ENCODE data around the gene MTUS2.

Gene MTUS2

DNA sequence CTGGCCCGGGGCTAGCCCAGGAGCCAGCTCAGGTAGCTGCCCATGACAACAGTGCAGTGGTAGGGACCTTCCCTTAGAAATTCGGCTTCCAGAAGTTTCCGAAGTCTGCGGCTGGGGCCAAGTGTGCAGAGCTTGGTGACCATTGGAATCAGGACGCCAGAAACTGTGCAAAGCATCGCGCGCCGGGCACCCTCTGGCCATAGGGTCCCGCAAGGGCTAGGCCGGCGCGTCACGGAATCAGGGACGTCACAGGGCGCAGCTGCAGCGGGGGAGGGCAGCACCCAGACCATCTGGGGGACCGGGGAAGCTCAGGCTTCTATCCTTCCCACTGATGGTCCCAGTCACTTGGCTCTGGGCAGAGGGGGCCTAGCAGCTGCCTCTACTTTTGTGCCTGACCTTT is 219.1 kb downstream of the MTUS2 start:
- DNase-seq: no peak

GRCh38 chr13:29046588-29046987 is 226.4 kb downstream of the MTUS2 start:
- no peak for DNase-seq

- DNase-seq: no peak
These were observed 229.4 kb downstream of the MTUS2 start for GRCh38 chr13:29049524-29049923.

- DNase-seq: no peak
These were observed 230.6 kb downstream of the MTUS2 start for GRCh38 chr13:29050719-29051118.

GRCh38 chr13:29059800-29060199 is 239.7 kb downstream of the MTUS2 start:
- no peak for DNase-seq

DNA sequence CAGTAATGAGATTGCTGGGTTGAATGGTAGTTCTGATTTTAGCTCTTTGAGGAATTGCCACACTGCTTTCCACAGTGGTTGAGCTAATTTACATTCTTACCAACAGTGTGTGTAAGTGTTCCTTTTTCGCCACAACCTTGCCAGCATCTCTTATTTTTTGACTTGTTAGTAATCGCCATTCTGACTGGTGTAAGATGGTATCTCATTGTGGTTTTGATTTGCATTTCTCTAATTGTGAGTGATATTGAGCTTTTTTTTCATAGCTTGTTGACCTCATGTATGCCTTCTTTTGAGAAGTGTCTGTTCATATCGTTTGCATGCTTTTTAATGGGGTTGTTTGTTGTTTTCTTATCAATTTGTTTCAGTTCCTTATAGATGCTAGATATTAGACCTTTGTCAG is 245.0 kb downstream of the MTUS2 start:
- no peak for DNase-seq

GRCh38 chr13:29067306-29067945 is 247.3 kb downstream of the MTUS2 start:
- no peak for DNase-seq

GRCh38 chr13:29073755-29074154 is 253.6 kb downstream of the MTUS2 start:
- no peak for DNase-seq

DNA sequence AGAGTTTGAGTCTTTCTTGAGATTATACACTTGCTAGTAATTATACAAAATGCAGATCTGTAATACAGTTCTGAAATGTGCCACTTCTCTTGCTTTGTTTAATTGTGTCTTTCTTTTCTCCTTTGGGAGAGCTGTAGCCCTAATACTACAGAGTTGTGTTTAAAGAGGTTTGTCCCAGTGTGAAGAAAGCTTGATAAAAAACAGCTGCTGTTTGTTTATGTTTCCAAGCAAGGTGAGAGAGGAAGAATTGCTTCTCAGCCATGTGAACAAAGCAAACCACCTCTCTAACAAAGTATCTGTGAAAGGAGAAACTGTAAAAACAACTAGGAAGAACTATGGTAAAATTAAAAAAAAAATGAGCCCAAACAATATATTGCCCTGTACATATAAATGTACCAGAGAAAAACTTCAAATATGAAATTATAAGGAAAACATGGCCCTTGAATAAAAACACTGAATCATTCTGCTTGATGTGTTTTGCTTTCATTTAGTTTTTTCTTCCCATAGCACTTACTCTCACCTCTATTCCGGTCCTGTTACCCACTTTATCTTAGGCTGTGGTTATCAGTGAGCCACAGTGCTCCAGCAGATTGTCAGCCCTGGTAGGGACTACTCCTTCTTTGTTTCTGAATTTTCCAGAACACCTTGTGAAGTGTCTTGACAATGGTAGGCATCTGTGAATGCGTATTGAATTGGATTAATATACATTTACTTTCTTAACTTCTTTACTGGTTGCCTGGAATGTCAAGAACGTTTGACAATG is 257.1 kb downstream of the MTUS2 start:
- DNase-seq: no peak

GRCh38 chr13:29081036-29081435 is 260.9 kb downstream of the MTUS2 start:
- peak; percentile 33 for DNase-seq

DNA sequence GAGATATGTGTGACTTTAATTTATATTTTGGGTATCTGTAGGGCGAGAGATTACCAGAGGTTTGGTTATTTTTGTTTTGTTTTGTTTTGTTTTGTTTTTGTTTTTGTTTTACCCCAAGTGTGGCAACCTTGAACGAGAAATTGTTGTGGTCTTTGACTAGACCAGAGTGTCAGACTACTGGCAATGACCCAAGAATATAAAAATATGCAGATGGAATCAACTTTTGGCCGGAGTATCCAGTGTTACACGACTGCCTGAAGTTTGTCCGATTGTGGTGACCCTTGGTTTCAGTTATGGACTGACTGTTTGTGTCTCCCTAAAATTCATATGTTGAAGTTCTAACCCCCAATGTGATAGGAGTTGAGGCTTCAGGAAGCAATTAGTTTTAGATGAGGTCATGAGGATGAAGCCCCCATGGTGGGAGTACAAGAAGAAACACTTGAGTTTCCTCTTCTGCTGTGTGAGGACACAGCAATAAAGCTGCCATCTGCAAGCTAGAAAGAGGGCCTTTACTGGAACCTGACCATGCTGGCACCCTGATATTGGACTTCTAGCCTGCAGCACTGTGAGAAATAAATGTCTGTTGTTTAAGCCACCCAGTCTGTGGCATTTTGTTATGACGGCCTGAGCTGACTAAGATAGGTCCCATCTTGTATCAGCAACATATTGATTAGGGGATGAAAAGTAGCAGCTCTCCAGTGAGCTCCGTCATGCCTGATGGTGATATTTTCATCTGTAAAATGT is 261.7 kb downstream of the MTUS2 start:
- DNase-seq: no peak

GRCh38 chr13:29099781-29100406 is 279.8 kb downstream of the MTUS2 start:
- DNase-seq: no peak

GRCh38 chr13:29100758-29101157 is 280.6 kb downstream of the MTUS2 start:
- DNase-seq: no peak

GRCh38 chr13:29101409-29101808 is 281.3 kb downstream of the MTUS2 start:
- DNase-seq: no peak

DNA sequence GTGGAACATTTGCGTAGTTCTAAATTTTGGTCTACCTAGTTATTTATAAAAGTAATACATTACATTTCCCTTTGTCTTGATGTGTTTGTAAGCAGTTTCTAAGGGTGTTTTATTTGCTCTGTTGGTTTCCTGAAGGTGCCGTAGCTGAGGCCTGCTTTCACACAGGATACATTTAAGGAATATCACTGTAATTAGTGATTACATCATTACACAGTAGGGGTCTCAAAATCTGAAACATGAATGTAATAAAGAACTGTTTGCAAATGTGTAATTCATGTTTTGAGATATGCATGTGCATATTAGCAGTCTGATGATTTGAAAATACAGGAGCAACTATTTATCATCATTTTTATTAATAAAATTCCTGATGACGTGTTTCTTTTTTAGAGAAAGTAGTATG is 281.8 kb downstream of the MTUS2 start:
- no peak for DNase-seq

GRCh38 chr13:29103065-29103800 is 283.1 kb downstream of the MTUS2 start:
- no peak for DNase-seq

DNA sequence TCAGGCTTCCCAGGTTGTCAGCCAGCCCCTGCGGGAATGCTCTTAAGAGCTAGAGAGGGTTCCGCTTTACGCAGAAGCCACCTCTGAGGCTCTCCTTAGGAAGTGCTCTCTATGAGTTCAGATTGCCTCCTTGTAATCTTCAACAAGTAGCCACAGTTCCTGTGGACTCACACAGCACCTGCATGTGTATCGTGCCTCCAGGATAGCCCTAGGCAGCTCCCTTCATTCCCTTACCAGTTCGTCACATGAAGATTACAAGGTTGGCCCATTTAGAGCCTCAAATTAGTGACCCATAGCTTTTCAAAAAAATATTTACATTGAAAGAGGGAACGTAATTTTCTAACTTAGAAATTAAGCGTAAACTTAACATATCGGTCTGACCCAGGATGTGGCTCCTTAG is 284.3 kb downstream of the MTUS2 start:
- no peak for DNase-seq

DNA sequence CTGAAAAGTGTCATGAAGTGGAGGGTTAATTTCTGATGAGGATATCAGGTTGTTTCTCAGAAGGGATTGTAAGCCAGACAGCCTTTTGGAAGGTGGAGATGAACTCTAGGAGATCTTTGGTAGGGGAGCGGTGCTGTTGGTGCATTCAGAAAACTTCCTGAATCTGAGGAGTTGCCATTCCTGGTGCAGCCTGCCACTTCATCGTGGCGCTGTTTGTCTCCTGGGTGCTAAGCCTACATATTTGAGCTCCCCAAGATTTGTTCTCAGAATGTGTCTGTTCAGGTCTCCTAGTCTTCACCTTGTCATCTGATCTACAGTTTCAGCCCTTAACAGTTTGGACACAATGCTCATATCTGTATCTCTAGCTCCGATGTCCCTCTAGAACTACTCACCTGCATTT is 285.6 kb downstream of the MTUS2 start:
- no peak for DNase-seq

- DNase-seq: no peak
These were observed 286.5 kb downstream of the MTUS2 start for GRCh38 chr13:29106651-29107050.

DNA sequence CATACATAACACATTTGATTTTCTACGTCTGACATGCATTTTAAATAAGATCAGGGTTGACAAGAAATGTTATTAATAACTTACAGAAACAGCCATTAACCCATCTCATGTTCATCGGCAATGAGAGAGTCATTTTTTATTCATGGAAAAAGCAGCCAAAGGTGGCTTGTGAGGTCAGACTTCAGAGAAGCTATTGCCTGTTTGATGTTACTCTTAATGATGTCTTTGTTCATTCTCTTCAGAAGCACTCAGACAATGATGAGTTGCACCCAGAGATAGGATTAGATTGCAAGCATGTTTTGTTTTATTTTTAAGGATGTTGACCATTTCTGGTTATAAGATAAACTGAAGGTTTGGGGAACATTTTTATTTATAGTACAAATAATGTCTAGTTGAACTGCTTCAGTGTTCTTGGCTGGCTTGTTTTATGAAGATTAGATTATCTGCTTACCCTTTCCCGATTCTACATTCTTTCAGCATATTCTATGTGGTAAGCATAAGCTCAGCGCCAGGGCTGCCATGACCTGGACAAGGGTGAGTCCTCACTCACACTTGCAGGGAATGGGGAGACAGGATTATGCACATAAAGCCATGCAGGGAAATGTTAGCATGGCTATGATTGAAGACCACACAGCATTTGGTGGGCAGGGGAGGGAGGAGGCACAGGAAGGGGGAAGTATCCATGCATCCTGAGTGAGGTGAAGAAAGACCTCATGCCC is 288.1 kb downstream of the MTUS2 start:
- DNase-seq: no peak

DNA sequence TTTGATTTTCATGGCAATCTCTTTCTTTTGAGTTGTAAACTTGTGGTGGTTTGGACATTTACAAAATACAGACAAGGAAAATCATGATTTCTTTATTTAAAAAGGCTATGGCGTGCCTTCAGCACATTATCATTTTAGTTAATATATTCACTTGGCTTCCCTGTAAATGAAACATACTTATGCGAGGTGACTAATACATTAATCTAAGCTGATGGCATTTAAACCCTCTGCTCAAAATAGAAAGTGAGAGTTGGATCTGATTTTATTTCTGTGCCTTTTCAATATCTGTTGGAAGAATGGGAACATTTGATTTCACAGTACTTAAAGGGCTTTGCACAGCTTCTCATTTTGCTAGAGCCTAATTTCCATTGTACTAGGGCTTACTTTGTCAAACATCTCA is 289.8 kb downstream of the MTUS2 start:
- DNase-seq: no peak

DNA sequence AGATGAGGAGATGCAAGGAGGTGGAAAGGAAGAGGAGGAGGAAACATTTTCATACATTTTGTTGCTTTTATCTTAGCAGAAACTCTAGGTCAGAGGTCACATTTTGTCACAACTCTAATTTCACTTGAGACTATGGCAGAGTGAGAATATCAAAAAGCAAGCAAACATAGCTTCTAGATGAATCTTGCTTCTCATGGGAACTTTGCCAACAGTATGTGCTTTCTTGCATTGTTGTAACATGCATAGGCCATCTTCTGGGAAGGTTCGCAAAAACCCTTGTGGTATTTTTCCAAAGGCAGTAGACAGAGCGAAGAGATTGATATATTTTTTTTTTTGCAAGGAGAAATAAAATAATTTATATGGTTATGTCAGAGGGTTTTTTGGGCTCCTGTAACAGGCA is 291.3 kb downstream of the MTUS2 start:
- DNase-seq: no peak
